G401 (cell line): Measurements from ENCODE around the gene RNF144B. TPM values are rescaled to one million over a fixed set of nuclear protein-coding genes. Genes with fewer than 3 reads are reported as not detected.

Source experiments
- DNase-seq: peaks from one replicate; pipeline ENCODE4 v3.0.0-alpha.2; 2015; ENCODE audit warnings: low spot score
- in situ Hi-C: cut with HindIII; loops from 2 replicates; pipeline ENCODE4 v1.10.0; 2016; ENCODE audit warnings: low sequenced_read_pairs, mixed read lengths
- total RNA-seq: library from RNA; depleted of rRNA; stranded (reverse); fragments of >200 nt; shearing (Covaris generic); gene quantifications from 2 replicates; pipeline ENCODE4 v1.2.3, GENCODE V29; 2014

RNF144B gene
- total RNA-seq, 1 experiment from 2014 or later: not detected

GRCh38 chr6:18467741-18468502 lies 80.8 kb downstream of the RNF144B start:
- in situ Hi-C loops: no loop called here
- DNase-seq: no peak

DNA sequence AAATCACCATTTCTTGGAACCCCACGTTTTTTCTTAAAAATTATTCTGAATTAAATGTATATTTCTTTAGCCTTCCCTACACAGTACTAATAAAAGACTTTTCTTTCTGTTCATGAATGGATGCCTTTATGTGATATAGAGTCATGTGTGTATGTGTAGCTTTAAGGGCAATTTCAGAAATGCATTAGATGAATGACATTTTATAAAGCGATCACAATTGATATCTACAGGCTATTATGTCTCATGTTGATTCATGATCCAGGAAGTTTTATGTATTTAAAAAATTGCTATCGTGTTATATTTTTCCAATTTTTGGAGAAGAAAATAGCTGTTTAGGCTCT lies 81.3 kb downstream of the RNF144B start:
- no peak for DNase-seq
- in situ Hi-C loops: no loop called here

GRCh38 chr6:18469536-18469935 lies 82.4 kb downstream of the RNF144B start:
- in situ Hi-C loops: no loop called here

DNA sequence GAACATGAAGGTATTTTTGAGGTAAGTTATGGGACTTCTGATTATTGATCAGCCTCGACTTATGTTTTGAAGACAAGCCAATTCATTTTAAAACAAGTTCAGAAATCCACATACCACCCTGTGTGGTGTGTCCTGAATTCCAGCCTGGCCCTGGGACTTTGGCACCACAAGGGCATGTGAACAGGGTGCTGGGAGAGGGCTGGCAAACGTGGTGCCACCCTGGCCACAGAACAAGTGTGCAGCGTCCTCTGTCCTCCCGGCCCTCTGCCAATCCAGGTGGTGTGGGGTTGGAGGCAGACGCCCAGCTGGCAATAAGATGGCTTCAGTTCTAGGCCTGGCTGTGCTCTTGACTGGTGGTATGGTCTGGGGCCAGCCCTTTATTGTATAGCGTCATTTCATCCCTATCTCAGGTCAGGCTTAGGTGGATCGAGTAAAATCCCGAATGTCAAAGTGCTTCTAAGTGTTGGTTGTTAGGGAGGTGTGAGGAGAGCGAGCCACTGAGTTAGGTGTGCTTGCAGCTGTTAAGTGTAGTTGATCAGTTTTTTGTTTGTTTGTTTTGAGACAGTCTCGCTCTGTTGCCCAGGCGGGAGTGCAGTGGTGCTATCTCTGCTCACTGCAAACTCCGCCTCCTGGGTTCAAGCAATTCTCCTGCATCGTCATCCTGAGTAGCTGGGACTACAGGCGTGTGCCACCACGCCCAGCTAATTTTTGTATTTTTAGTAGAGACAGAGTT lies 84.2 kb downstream of the RNF144B start:
- DNase-seq: no peak
- in situ Hi-C loops: no loop called here

More at GRCh38 chr6:18469536-18469935, 82.4 kb downstream of the RNF144B start:
- DNase-seq: no peak

DNA sequence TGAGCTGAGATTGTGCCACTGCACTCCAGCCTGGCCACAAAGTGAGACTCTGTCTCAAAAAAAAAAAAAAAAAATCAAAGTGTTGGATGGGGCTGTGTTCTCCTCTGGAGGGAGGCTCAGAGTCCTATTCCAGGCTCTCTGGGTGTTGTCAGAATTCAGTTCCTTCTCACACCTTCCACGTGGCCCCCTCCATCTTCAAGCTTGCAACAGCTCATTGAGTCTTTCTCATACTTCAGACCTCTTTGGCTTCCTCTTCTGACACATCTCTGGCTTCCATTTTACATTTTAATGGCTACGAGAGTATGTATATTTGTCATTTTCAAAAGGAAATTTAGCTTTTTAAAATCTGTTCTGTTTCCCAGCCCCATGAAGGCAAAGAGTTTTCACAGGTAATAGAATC lies 85.8 kb downstream of the RNF144B start:
- no peak for DNase-seq
- in situ Hi-C loops: no loop called here

- in situ Hi-C loops: no loop called here
- DNase-seq: no peak
Measured at GRCh38 chr6:18473755-18474154, 86.6 kb downstream of the RNF144B start.

- in situ Hi-C loops: no loop called here
- peak; percentile 10 for DNase-seq
Measured at GRCh38 chr6:18477301-18477941, 90.3 kb downstream of the RNF144B start.

GRCh38 chr6:18478610-18479009 lies 91.5 kb downstream of the RNF144B start:
- in situ Hi-C loops: no loop called here
- no peak for DNase-seq

DNA sequence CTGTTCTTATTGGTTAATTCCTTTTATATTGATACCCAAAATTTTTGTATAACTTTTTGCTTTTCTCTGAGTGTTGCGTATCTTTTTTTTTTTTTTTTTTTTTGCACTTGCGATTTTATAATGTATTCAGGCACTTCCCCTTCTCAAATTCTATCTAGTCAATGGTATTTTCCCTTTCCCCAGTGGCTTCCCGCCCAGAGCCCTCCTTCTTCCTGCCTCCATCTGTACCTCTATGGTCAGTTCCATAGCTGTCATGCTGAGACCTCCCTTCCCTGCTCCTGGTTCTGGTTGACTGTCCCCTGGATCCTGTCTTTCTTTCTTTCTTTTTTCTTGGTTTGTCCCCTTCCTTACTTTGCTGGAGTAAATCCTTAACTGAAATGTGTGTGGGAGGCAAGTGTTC lies 94.7 kb downstream of the RNF144B start:
- in situ Hi-C loops: no loop called here
- no peak for DNase-seq

- in situ Hi-C loops: no loop called here
Measured at GRCh38 chr6:18485660-18486435, 98.7 kb downstream of the RNF144B start.

GRCh38 chr6:18488004-18488403 lies 100.9 kb downstream of the RNF144B start:
- in situ Hi-C loops: no loop called here
- no peak for DNase-seq

More at GRCh38 chr6:18485660-18486435, 98.7 kb downstream of the RNF144B start:
- DNase-seq: no peak

DNA sequence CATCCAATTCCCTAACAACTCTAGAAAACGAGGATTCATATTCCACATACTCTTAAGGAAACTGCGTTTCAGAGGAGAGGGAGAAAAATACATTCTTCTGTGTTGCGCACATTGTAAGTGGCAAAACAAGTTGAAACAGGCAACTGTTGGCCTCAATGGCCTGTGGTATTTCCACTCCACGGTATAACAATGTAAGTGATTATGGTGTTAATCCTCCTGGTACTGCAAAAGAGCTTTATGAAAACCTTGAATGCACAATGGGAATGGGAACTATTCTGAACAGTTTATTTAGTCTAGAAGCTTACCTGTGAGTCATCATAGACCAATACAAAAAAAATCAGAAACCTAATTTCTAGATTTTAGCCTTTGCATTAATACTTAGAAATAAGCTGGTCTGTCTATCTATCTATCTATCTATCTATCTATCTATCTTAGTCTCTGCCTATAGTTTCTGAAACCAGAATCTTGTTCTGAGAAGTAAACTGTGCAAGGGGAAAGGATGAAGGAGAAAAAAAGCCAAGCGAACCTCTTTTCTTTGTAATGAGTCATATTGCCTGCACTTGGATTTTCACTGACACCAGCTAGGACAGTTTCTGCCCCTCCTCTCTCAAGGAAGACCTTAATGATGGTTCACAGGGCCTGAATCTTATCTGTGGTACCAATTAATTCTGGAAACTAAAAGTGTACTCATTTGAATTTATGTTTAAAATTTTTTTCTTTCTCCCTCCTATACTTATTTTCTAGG lies 101.5 kb downstream of the RNF144B start:
- in situ Hi-C loops: no loop called here
- no peak for DNase-seq

- in situ Hi-C loops: no loop called here
- no peak for DNase-seq
Measured at GRCh38 chr6:18489335-18489734, 102.2 kb downstream of the RNF144B start.

DNA sequence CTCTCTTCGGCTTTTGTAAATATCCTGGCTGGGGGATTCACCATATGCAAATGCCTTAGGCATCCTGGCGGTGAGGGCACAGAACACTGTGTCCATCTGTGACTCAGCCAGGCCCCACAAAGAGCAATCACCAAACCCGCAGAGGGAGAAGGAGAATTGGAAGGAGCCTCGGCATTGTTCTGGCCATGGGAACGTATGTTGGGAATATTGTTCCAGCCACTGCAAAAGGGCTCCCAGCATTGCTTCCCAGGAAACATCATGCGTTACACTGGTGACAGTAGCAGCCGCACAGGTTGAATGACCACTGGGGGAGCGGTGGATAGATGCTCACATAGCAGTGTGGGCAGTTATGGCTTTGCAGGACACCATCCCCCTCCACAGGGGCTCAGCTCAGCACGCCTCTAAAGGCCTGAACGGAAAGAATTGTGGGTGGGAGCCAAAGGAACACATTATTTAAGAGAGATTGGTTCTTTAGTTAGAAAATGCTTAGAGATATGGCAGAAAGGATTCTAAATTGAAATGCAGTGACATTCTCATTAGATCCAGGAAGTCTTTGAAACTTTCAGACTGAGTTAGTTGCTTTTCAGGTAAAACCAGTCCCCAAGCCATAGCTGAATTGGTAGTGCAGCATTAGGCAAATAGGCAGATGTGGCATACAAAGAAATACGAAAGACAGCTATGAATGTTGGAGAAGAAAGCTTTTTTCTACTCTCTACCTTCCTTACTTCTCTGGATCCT lies 104.3 kb downstream of the RNF144B start:
- DNase-seq: no peak
- in situ Hi-C loops: no loop called here

DNA sequence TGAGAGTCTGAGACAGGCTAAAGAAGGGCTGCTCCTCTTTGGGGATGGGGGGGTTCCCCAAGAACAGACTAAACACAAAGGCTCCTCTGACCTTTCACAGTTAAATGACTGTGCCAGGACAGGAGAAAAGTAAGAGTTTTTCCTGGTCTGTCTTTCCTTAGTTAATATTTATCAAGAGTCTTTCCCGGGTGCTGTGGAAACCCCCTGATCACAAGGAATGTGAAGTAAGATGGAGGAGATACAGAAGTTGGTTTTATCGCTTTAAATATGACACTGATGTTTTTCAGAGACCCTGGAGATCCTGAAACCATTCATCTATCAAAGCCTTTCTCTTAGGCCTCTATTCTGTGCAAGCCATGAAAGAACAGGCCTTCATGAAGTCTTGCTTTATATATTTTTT lies 105.8 kb downstream of the RNF144B start:
- in situ Hi-C loops: no loop called here
- no peak for DNase-seq

DNA sequence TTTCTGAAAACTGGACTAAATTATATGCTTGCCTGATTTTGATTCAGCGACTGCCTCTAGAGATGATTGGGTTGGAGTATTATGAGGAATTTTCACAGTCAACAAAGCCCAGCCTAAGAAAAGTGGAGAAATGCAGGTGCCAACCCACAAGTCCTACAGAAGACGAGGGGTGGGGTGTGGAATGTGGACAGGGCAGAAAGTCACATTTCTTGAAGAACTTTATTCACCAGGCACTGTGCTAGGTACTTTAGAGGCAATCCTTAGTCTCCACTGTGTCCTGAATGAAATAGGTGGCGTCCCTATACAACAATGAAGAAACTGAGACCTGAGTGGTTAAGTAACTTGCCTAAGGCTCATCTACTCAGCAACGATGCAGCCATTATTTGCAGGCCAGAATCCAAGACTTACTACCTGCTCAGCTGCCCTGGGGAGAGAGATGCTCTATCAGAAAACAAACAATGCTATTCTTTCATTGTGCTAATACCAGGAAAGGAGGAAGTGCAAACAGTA lies 106.3 kb downstream of the RNF144B start:
- in situ Hi-C loops: no loop called here
- no peak for DNase-seq

DNA sequence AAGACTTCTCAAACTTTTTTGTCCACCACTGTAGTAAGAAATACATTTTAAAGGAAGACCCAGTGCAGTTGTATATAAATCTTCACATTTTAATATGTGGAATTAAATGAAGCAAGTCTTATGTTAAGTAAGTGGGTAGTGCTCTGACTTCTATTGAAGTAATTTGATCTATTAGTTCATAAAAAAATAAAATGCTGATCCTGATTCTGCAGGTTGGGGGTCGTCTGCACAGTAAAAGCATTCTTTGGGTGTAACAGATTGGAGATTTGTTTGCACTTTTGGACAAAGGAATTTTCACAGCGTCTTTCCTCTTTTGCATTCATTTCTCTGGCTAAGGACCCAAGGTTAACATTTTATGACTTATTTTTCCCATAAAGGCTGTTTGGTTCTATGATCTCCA lies 106.8 kb downstream of the RNF144B start:
- in situ Hi-C loops: no loop called here
- no peak for DNase-seq

DNA sequence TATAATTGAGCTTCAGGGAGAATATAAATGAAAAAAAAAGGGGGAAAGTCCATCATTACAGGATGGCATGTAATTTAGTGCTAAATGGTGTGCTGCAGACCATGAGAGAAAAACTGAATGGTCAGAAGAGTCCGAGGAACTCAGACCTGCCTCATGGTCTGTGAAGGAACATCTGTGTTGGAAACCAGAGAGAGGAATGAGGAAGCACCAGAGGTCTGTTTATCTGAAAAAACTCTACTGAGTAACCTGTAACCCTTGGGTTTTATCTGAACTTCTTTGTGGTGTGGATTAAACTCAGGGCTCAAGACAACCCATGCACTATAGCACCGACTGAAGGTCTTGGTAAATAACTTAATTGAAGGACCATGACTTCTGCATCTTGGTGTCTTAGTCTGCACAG lies 108.1 kb downstream of the RNF144B start:
- no peak for DNase-seq
- in situ Hi-C loops: no loop called here
